ENCODE data around the gene PRR12.
A peak's percentile ranks its signal among the peaks of the same experiment; 100 is the strongest.

PRR12 gene

DNA sequence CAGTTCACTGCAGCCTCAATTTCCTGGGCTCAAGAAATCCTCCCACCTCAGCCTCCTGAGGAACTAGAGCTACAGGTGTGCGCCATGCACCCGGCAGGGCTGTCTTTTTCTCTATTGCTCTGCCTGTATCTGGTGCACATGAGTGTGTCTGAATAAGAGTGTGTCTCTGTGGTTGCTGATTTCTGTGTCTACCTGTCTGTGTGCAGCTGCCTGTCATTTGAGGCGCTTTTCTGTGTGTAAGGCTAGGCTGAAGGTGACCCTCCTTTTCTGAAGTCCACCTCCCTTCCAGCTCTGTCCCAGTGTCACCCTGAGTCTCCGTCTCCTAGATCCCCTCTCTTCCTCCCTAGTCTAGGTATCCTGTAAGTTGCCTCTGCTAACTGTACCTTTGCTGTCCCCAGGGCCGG lies 1.5 kb upstream of the PRR12 start:
- TF ChIP-seq TAF1 (IDR thresholded peaks at IDR 0.05; ENCODE audit: borderline replicate concordance, insufficient read depth, low read length) (no peak), FOXP2 (optimal IDR thresholded peaks at IDR 0.05; ENCODE audit: borderline replicate concordance, extremely low read depth, extremely low read length, insufficient read depth) (no peak), POLR2AphosphoS5 (IDR thresholded peaks at IDR 0.05; ENCODE audit: low read depth, low read length) (no peak), SIN3A (IDR thresholded peaks at IDR 0.05; ENCODE audit: borderline replicate concordance, insufficient read depth, low read length) (no peak), REST (IDR thresholded peaks at IDR 0.05; ENCODE audit: insufficient read depth in 1 of 2, low read depth in 2 of 2, low read length in 2 of 2) (no peak)

GRCh38 chr19:49590071-49590970 lies 661 bp upstream of the PRR12 start:
- TF ChIP-seq POLR2AphosphoS5 (IDR thresholded peaks at IDR 0.05; ENCODE audit: low read depth, low read length) = peak; percentile 97
- peak; percentile 11 for TF ChIP-seq FOXP2 (optimal IDR thresholded peaks at IDR 0.05; ENCODE audit: borderline replicate concordance, extremely low read depth, extremely low read length, insufficient read depth)
- TF ChIP-seq SIN3A (IDR thresholded peaks at IDR 0.05; ENCODE audit: borderline replicate concordance, insufficient read depth, low read length) = no peak
- TF ChIP-seq REST (IDR thresholded peaks at IDR 0.05; ENCODE audit: insufficient read depth in 1 of 2, low read depth in 2 of 2, low read length in 2 of 2) = no peak
- peak; percentile 94 for TF ChIP-seq TAF1 (IDR thresholded peaks at IDR 0.05; ENCODE audit: borderline replicate concordance, insufficient read depth, low read length)

GRCh38 chr19:49591731-49592485 lies 926 bp downstream of the PRR12 start:
- TF ChIP-seq REST (IDR thresholded peaks at IDR 0.05; ENCODE audit: insufficient read depth in 1 of 2, low read depth in 2 of 2, low read length in 2 of 2) = no peak
- TF ChIP-seq FOXP2 (optimal IDR thresholded peaks at IDR 0.05; ENCODE audit: borderline replicate concordance, extremely low read depth, extremely low read length, insufficient read depth) = no peak
- TF ChIP-seq SIN3A (IDR thresholded peaks at IDR 0.05; ENCODE audit: borderline replicate concordance, insufficient read depth, low read length) = peak; percentile 56; the same call in 1 of the 2 replicates
- TF ChIP-seq TAF1 (IDR thresholded peaks at IDR 0.05; ENCODE audit: borderline replicate concordance, insufficient read depth, low read length) = peak; percentile 20; the same call in 1 of the 2 replicates
- TF ChIP-seq POLR2AphosphoS5 (IDR thresholded peaks at IDR 0.05; ENCODE audit: low read depth, low read length) = peak; percentile 42; the same call in 1 of the 2 replicates

DNA sequence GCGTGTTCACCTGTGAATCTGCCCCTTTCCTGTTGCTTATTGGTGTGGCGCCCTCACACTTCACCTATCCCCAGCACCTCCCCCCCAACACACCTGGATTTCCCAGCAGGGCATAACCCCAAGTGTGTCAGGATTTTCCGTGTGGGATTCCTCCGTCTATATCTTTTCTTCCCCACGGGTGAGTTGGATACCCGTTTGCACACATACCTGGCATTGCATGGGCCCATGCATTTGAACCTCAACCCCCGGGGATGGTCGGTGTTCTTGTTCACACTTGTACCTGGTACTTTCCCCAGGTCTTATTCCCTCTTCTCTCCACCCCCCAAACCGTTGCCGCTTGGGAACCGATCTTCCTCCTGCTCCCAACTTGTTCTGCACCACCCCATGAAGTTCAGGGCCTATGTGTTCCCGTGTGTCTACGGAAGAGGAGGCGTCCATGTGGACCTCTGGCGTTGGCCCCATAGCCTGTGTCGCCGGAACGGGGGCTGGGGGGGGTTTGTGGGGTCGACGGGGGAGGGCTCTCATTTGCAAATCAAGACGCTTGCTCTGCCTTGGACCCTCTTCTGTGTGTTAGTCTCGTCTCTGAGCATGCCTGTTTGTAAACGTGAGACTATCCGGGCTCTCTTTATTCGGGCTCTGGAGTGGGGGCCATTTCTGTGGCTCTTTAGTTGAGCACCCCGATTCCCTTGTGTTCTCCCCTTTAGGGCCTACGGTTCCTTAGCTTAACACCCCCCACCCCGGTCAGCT lies 1.7 kb downstream of the PRR12 start:
- TF ChIP-seq SIN3A (IDR thresholded peaks at IDR 0.05; ENCODE audit: borderline replicate concordance, insufficient read depth, low read length) (no peak), TAF1 (IDR thresholded peaks at IDR 0.05; ENCODE audit: borderline replicate concordance, insufficient read depth, low read length) (no peak), REST (IDR thresholded peaks at IDR 0.05; ENCODE audit: insufficient read depth in 1 of 2, low read depth in 2 of 2, low read length in 2 of 2) (no peak), FOXP2 (optimal IDR thresholded peaks at IDR 0.05; ENCODE audit: borderline replicate concordance, extremely low read depth, extremely low read length, insufficient read depth) (no peak), POLR2AphosphoS5 (IDR thresholded peaks at IDR 0.05; ENCODE audit: low read depth, low read length) (no peak; the same call in 1 of the 2 replicates)
